ENCODE measurements around the gene CALR3. TPM values are rescaled to one million over a fixed set of nuclear protein-coding genes. Genes with fewer than 3 reads are reported as not detected.

Gene CALR3
- total RNA-seq, 2 experiments from 2014 or later, result not detected

DNA sequence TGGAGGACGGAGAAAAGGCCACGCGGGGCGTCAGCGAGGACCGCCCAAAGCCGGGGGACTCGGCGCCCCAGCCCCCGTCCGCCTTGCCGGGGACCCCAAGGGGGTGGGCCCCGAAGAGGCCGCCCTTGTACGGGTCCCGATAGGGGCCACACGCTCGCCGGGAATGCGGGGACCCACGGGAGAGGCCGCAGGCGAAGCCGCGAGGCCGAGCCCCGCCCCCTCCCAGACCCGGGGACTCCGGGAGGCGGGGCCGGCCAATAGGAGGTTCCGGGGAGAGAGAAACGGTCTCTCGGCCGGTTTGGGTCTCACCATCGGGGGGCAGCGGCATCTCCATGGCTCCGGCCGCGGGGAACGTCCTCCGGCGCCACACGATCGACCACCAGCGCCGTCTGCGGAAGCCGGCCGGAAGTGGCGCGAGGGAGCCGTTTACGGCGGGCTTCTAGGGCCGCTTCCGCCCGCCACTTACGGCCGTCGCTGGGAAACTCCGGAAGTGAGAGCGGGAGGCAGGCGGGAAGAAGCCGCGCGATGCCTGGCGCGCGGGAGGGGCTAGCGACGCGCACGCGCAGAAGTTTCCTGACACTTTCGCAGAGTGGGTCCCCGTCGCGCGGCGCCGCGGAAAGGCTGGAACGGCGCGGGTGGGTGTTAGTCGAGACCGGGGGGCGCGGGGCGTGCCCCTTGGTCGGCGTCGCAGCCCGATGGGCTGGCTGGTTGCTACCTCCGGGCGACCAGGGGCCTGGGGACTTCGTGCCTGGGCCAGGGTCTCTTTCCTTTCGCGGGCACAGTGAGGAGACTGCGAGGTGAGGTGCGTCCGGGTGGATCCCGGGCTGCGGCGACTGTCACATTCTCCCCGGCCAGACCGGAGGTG is 46.3 kb upstream of the CALR3 start, which contains the start of gene CHERP:
Gene CHERP, minus strand, starts transcription at position 393 of the 865 bp plus-strand sequence. Its CDS starts 59 bp downstream, at position 334.
- DNase-seq, result peak; percentile 94
- Mint-ChIP-seq H3K4me1 (ENCODE audit: low read depth) (peaks cover 50% of the 10 kb centered on the region), H3K36me3 (ENCODE audit: low read depth) (peaks cover 44% of the 10 kb centered on the region), H3K4me3 (peak within 1 kb of the TSS; percentile 83), H3K9me3 (no peaks in the 10 kb centered on the region), H3K27ac (peak within 1 kb of the TSS; percentile 92), H3K27me3 (no peaks in the 10 kb centered on the region)
- ChIA-PET POLR2A (interaction anchor here (0.6 to 4.4 kb wide), 16 partner anchors 8 to 693 kb away, joined by 3 to 35 read pairs (median 3); partner anchors contain the start of genes MED26 and TMEM38A), CTCF (interaction anchor here (1.3 to 1.5 kb wide), 2 partner anchors 46 to 87 kb away, joined by 3 to 4 read pairs; partner anchors contain the start of genes C19orf44 and CALR3)
- no peak for TF ChIP-seq CTCF (IDR thresholded peaks at IDR 0.05)
- intact Hi-C loops (cut with micrococcal nuclease), result no loop called here
- peak; percentile 92 for ATAC-seq

DNA sequence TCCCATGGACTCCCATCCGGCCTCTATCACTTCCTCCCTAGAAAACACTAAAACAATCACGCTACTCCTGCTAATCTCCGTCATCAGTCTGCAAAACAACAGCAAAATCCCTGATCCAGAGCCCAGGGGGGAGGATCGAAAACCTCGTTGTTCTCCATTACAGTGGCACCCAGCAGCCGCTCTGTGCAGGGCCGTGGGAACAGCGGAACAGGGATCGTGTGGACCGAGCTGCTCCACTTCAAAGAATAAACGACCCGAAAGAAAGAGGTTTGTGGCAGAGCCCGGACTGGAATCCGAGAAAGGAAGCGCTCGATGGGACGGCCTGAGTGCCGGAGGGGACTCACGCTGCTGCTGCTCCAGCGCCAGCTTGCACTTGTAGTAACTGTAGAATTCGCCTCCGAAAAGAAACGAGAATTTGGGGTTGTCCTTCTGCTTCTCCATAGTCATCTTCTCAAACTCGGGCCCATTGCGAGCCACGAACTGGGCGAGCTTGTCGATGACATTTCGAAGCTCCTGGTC is 45.6 kb upstream of the CALR3 start:
- ATAC-seq (no peak), DNase-seq (peak; percentile 35)
- peak overlapping the region; percentile 66 for H3K27ac Mint-ChIP-seq
- peak overlapping the region; percentile 83 for H3K4me3 Mint-ChIP-seq
- no peaks in the 10 kb centered on the region for H3K27me3 Mint-ChIP-seq
- ChIA-PET CTCF (no interaction called here), POLR2A (interaction anchor here (0.6 to 4.4 kb wide), 9 partner anchors 9 to 694 kb away, joined by 3 to 35 read pairs (median 3); partner anchors contain the start of gene MED26)
- H3K36me3 Mint-ChIP-seq (ENCODE audit: low read depth), result peaks cover 45% of the 10 kb centered on the region
- H3K4me1 Mint-ChIP-seq (ENCODE audit: low read depth), result peaks cover 48% of the 10 kb centered on the region
- H3K9me3 Mint-ChIP-seq, result no peaks in the 10 kb centered on the region
- intact Hi-C loops (cut with micrococcal nuclease), result no loop called here
- TF ChIP-seq CTCF (IDR thresholded peaks at IDR 0.05), result no peak

DNA sequence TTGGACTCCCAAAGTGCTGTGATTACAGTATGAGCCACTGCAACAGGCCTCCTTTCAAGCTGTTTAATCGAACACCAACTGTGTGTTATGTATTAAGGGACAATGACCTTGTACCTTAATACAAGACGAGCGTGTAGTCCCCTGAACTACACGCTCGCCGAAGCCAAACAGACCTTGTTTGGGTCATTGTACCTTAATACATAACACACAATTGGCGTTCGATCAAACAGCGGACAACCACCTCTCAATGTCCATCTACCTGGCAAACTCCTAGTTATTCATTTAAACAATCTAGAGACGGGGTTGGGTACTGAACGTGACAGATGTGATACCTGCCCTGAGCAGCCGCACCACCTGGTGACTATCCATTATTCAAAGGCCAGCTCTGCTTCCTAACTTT is 45.0 kb upstream of the CALR3 start:
- Mint-ChIP-seq H3K4me1 (ENCODE audit: low read depth) (peaks cover 48% of the 10 kb centered on the region), H3K9me3 (no peaks in the 10 kb centered on the region), H3K36me3 (ENCODE audit: low read depth) (peaks cover 50% of the 10 kb centered on the region), H3K27ac (peak overlapping the region; percentile 66), H3K4me3 (peak overlapping the region; percentile 83), H3K27me3 (no peaks in the 10 kb centered on the region)
- DNase-seq (no peak), ATAC-seq (no peak)
- ChIA-PET CTCF (no interaction called here), POLR2A (interaction anchor here (1.0 to 4.4 kb wide), 5 partner anchors 13 to 274 kb away, joined by 3 to 35 read pairs (median 3); partner anchors contain the start of gene MED26)
- intact Hi-C loops (cut with micrococcal nuclease), result no loop called here
- no peak for TF ChIP-seq CTCF (IDR thresholded peaks at IDR 0.05)

DNA sequence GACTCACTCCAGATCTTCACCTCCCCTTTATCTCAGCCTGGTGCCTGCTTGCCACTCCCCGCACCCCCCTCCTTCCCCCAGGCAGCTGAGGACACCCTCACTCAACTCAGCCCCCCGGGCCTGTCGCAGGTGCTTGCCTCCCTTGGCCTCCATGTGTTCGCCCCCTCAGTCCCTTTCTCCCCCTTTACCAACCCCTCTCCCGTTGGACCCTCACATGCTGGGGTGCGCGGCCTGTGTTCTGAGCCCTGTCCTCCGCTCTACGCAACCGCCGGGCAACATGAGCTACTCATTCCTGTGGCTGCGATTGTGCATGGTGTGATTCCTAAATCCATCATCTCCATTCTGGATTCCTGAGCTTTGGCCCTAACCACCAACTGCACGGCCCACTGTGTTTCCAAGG is 41.1 kb upstream of the CALR3 start:
- Mint-ChIP-seq H3K4me3 (no peak overlapping the region), H3K36me3 (ENCODE audit: low read depth) (peaks cover 64% of the 10 kb centered on the region), H3K27me3 (no peaks in the 10 kb centered on the region), H3K27ac (no peak overlapping the region), H3K4me1 (ENCODE audit: low read depth) (peaks cover 33% of the 10 kb centered on the region), H3K9me3 (no peaks in the 10 kb centered on the region)
- POLR2A ChIA-PET, result interaction anchor here (0.6 kb wide), 1 partner anchor 28 kb away, joined by 3 read pairs; no protein-coding TSS in a partner anchor
- CTCF ChIA-PET, result no interaction called here
- TF ChIP-seq CTCF (IDR thresholded peaks at IDR 0.05), result no peak
- ATAC-seq (no peak), DNase-seq (no peak)
- intact Hi-C loops (cut with micrococcal nuclease), result no loop called here

All from activated CD8-positive, alpha-beta T cell treated with anti-CD3 and anti-CD28 coated beads for 36 hours (primary cell).